ENCODE results near the gene NIN. TPM values are rescaled to one million over a fixed set of nuclear protein-coding genes. Genes with fewer than 3 reads are reported as not detected.

NIN gene
- total RNA-seq, 1 donor from 2014 or later = 28.9 TPM

DNA sequence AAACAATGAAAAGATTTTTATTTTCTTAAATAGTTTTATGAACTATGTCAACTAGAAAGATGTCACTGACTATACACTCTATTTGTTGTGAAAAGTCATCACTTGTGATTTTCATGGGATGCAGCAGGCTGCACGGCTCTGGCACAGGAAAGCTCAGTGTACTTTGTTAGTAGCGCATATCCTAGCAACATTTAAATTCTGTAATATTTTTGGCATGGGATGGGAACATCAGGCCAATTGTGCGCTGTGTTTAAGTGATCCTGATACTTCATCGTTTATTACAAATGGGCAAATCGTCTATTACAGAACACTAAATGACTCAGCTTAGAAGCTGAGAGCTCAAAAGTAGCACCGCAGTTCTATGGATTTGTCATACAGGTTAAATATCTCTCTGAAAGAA lies 102.1 kb downstream of the NIN start:
- H3K4me3 ChIP-seq (ENCODE audit: low read depth, low read length) = no peak overlapping the region
- TF ChIP-seq, protein P1, sequence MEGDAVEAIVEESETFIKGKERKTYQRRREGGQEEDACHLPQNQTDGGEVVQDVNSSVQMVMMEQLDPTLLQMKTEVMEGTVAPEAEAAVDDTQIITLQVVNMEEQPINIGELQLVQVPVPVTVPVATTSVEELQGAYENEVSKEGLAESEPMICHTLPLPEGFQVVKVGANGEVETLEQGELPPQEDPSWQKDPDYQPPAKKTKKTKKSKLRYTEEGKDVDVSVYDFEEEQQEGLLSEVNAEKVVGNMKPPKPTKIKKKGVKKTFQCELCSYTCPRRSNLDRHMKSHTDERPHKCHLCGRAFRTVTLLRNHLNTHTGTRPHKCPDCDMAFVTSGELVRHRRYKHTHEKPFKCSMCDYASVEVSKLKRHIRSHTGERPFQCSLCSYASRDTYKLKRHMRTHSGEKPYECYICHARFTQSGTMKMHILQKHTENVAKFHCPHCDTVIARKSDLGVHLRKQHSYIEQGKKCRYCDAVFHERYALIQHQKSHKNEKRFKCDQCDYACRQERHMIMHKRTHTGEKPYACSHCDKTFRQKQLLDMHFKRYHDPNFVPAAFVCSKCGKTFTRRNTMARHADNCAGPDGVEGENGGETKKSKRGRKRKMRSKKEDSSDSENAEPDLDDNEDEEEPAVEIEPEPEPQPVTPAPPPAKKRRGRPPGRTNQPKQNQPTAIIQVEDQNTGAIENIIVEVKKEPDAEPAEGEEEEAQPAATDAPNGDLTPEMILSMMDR (IDR thresholded peaks at IDR 0.05; ENCODE audit: insufficient read depth, low read length, poor library complexity, severe bottlenecking) = no peak
- no peaks in the 10 kb centered on the region for H3K27me3 ChIP-seq (ENCODE audit: control insufficient read depth, insufficient read depth, low read length)
- no peak for DNase-seq (ENCODE audit: low read depth)
- H3K36me3 ChIP-seq (ENCODE audit: control insufficient read depth, insufficient read depth, low read length) = peaks cover 1% of the 10 kb centered on the region

DNA sequence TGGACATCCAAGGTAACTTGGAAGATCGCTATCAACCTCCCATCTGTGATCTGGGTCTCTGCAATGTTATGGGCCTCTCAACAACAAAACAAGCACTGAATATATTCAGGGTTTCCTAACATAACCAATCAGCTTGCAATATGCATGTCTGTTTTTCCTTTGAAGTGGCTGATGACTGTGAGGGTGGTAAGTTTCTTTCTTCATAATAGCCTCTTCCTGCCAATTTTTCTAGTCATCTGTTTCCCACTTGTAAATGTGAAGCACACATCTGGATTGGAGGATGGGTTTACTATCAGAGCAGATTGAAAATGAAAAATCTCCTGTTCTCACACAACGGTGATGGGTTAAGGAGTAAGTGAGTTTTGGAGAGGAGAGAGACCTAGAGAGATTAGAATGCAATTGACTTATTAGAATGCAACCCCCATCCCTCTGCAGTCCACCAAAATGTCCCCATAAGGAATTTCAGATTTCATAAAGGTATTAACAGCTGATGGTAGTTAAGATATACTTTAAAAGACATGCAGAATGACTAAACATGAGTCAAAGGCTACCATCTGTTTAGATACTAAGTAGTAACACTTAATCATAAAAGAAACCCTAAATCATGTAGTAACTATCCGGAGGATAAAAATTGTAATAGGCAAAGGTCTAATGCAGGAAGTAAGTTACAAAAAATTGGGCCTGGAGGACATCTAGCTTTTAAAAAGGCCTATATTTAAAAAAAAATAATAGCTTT lies 104.4 kb downstream of the NIN start:
- peak; percentile 7 for DNase-seq (ENCODE audit: low read depth)
- TF ChIP-seq, protein P1 (IDR thresholded peaks at IDR 0.05; ENCODE audit: insufficient read depth, low read length, poor library complexity, severe bottlenecking) = no peak

DNA sequence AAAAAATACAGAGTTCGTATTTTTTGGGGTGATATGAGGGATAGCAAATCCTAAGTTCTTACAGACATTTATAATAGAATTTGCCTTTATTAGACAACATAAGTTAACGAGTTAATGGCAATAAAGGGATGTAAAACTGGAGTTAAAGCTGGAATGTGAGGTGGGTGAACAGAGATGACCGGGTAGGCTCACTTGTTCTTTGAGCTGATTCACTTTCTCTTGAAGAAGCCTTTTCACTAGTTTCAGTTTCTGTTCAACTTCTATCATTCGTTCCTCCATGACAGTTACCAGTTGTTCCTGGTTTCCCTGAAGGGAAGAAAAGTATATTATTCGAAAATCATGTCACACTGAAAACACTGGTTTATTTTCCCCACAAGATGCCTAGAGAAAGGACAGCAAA lies 105.2 kb downstream of the NIN start:
- TF ChIP-seq, protein P1 (IDR thresholded peaks at IDR 0.05; ENCODE audit: insufficient read depth, low read length, poor library complexity, severe bottlenecking) = no peak
- no peak for DNase-seq (ENCODE audit: low read depth)
- Histone ChIP-seq H3K27me3 (ENCODE audit: control insufficient read depth, insufficient read depth, low read length) (no peaks in the 10 kb centered on the region), H3K36me3 (ENCODE audit: control insufficient read depth, insufficient read depth, low read length) (peaks cover 1% of the 10 kb centered on the region), H3K4me3 (ENCODE audit: low read depth, low read length) (no peak overlapping the region)

More for the DNA sequence above, 104.4 kb downstream of the NIN start:
- Histone ChIP-seq H3K27me3 (ENCODE audit: control insufficient read depth, insufficient read depth, low read length) (no peaks in the 10 kb centered on the region), H3K36me3 (ENCODE audit: control insufficient read depth, insufficient read depth, low read length) (peaks cover 1% of the 10 kb centered on the region), H3K4me3 (ENCODE audit: low read depth, low read length) (no peak overlapping the region)

DNA sequence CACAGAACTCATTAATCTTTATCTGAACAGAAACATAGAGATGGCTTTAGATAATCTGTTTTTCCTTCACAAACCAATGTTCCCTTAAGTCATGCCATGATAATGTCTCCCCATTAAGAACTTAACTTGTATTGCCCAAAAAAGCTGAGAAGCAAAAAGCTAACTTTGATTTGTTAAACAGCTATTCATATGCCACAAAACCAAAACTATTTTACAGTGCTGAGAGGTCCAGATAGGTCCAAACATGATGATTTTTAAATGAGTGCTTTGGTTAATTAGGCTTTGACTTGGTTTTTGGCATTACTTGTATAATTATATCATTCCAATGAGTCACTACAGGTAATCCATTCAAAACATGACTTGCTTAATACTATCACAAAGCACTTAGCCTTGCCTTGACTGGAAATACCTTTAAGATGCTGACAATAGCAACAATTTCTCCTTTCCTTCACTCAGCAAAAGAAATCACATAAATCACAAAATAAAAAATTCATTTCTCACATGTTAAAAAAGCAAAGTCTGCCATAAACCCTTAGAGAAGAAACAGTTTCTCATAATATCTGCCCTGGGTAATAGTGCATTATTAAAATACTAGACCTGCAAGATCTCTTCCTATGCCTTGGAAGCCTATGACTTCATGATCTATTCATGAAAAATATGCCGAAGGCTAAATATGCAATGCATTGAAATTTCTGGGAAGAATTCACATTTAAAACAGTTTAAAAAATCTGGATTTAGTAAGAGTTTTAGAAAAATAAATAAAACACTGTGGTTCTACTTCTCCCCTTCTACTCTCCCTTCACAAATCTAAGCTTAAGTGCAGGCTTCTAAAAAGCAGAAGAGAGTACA lies 110.8 kb downstream of the NIN start:
- no peaks in the 10 kb centered on the region for H3K36me3 ChIP-seq (ENCODE audit: control insufficient read depth, insufficient read depth, low read length)
- no peak for DNase-seq (ENCODE audit: low read depth)
- H3K27me3 ChIP-seq (ENCODE audit: control insufficient read depth, insufficient read depth, low read length) = no peaks in the 10 kb centered on the region
- TF ChIP-seq, protein P1 (IDR thresholded peaks at IDR 0.05; ENCODE audit: insufficient read depth, low read length, poor library complexity, severe bottlenecking) = no peak
- H3K4me3 ChIP-seq (ENCODE audit: low read depth, low read length) = no peak overlapping the region

DNA sequence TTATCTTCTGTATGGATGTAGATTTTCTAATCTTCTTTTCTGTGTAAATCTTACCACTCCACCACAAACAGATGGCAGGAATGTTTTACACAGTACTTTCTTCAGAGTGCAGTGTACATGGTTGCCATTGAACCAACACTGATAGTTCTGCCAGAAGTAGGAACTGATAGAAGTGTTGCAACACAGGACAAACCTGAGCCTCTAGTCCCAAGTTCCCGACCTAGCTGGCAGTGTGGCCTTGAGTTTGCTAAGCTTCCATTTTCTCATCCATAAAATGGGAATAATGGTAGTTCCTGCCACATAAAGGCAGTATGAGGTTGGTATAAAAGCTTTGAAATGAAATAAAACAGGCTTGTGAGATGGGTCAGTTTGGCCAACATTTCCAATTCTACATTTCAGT lies 112.0 kb downstream of the NIN start:
- Histone ChIP-seq H3K4me3 (ENCODE audit: low read depth, low read length) (no peak overlapping the region), H3K36me3 (ENCODE audit: control insufficient read depth, insufficient read depth, low read length) (no peaks in the 10 kb centered on the region), H3K27me3 (ENCODE audit: control insufficient read depth, insufficient read depth, low read length) (no peaks in the 10 kb centered on the region)
- DNase-seq (ENCODE audit: low read depth) = no peak
- TF ChIP-seq, protein P1 (IDR thresholded peaks at IDR 0.05; ENCODE audit: insufficient read depth, low read length, poor library complexity, severe bottlenecking) = no peak
